Measurements from ENCODE around the gene PDE4B.

The PDE4B gene

DNA sequence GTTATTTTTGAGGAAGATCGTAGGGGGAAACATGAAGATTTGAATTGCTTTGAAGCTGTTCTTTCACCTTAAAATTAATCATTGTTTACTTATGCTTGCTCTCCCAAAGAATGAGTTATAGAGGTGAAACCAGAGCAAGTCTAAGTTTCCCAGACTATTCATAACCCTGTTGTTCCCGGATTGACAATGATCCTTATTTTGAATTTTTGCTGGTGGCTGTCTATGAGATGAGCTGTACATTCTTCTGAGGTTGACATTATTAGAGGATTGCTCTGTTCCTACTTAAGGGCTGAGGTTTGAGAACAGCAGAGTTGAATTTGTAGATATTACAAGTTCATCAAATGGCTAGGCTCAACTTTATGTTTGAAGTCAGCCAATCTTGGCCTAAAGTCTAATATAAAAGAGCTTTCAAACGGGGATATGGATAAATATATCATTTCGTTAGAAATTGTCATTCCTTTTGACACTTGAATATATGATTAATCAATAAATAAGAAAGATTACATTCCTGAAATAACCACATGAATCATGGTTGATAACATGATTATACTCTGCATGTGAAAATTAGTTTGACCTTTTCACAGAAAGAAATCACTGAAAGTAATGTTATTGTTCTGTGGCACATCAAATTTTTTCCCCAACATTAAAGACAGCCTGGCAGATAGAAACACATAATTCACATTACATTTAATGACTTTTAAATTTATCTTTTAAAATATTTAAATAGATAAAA, 19.1 kb upstream of the PDE4B start:
- H3K4me2 ChIP-seq (ENCODE audit: low read length), result no peak overlapping the region
- no peaks in the 10 kb centered on the region for H3K79me2 ChIP-seq (ENCODE audit: low read length)
- no peak overlapping the region for H3K4me3 ChIP-seq (ENCODE audit: low read length)
- TF ChIP-seq, protein P1, sequence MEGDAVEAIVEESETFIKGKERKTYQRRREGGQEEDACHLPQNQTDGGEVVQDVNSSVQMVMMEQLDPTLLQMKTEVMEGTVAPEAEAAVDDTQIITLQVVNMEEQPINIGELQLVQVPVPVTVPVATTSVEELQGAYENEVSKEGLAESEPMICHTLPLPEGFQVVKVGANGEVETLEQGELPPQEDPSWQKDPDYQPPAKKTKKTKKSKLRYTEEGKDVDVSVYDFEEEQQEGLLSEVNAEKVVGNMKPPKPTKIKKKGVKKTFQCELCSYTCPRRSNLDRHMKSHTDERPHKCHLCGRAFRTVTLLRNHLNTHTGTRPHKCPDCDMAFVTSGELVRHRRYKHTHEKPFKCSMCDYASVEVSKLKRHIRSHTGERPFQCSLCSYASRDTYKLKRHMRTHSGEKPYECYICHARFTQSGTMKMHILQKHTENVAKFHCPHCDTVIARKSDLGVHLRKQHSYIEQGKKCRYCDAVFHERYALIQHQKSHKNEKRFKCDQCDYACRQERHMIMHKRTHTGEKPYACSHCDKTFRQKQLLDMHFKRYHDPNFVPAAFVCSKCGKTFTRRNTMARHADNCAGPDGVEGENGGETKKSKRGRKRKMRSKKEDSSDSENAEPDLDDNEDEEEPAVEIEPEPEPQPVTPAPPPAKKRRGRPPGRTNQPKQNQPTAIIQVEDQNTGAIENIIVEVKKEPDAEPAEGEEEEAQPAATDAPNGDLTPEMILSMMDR (IDR thresholded peaks at IDR 0.05; ENCODE audit: low read depth, low read length), result no peak
- no peak for TF ChIP-seq EZH2phosphoT487 (IDR thresholded peaks at IDR 0.05; ENCODE audit: low read depth)
- H4K20me1 ChIP-seq (ENCODE audit: insufficient read depth, low read length), result no peaks in the 10 kb centered on the region
- H3K27ac ChIP-seq (ENCODE audit: low read length), result no peak overlapping the region
- H3K27me3 ChIP-seq (ENCODE audit: low read depth, low read length), result no peaks in the 10 kb centered on the region
- no peak overlapping the region for H2AFZ ChIP-seq (ENCODE audit: low read depth, low read length)
- no peaks in the 10 kb centered on the region for H3K4me1 ChIP-seq (ENCODE audit: low read length)
- H3K9ac ChIP-seq (ENCODE audit: low read length), result no peak overlapping the region
- H3K36me3 ChIP-seq (replicated peaks; ENCODE audit: low read depth, low read length), result no peaks in the 10 kb centered on the region
- no peaks in the 10 kb centered on the region for H3K9me3 ChIP-seq (ENCODE audit: insufficient read depth, low read length)

GRCh38 chr1:65788762-65789161, 3.9 kb upstream of the PDE4B start:
- no peak overlapping the region for H3K4me3 ChIP-seq (ENCODE audit: low read length)
- H3K9ac ChIP-seq (ENCODE audit: low read length), result no peak overlapping the region
- H2AFZ ChIP-seq (ENCODE audit: low read depth, low read length), result no peak overlapping the region
- no peaks in the 10 kb centered on the region for H3K27me3 ChIP-seq (ENCODE audit: low read depth, low read length)
- H3K27ac ChIP-seq (ENCODE audit: low read length), result no peak overlapping the region
- no peaks in the 10 kb centered on the region for H3K36me3 ChIP-seq (replicated peaks; ENCODE audit: low read depth, low read length)
- 0 out of 2 replicates have a peak, but pooled peaks cover 4% of the 10 kb centered on the region for H3K4me1 ChIP-seq (ENCODE audit: low read length)
- no peak for TF ChIP-seq EZH2phosphoT487 (IDR thresholded peaks at IDR 0.05; ENCODE audit: low read depth)
- TF ChIP-seq, protein P1 (IDR thresholded peaks at IDR 0.05; ENCODE audit: low read depth, low read length), result no peak
- no peaks in the 10 kb centered on the region for H3K79me2 ChIP-seq (ENCODE audit: low read length)
- H3K4me2 ChIP-seq (ENCODE audit: low read length), result no peak overlapping the region
- no peaks in the 10 kb centered on the region for H4K20me1 ChIP-seq (ENCODE audit: insufficient read depth, low read length)
- 0 out of 2 replicates have a peak, but pooled peaks cover 3% of the 10 kb centered on the region for H3K9me3 ChIP-seq (ENCODE audit: insufficient read depth, low read length)

DNA sequence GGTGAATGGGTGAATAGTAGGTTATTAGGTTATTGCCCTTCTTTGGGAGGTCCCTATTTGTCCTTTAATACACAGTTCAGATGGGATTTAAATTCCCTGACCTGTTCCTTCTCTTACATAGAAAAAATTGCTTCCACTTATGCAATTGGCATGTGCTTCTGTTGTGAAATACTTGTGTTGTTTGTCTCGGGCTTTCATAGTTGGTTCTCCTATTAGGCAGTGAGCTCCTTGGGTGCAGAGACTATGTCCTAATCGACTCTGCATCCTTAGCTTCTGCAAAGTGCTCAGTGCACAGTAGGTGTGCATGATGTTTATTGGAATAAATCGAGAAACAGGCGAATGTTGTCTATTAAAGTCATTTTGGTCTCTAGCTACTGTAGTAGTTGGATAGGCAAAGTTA, 1.3 kb upstream of the PDE4B start:
- Histone ChIP-seq H3K9ac (ENCODE audit: low read length) (no peak overlapping the region), H3K9me3 (ENCODE audit: insufficient read depth, low read length) (0 out of 2 replicates have a peak, but pooled peaks cover 3% of the 10 kb centered on the region), H3K4me2 (ENCODE audit: low read length) (no peak overlapping the region), H2AFZ (ENCODE audit: low read depth, low read length) (no peak overlapping the region), H3K4me3 (ENCODE audit: low read length) (no peak overlapping the region), H3K4me1 (ENCODE audit: low read length) (no peaks in the 10 kb centered on the region), H3K36me3 (replicated peaks; ENCODE audit: low read depth, low read length) (no peaks in the 10 kb centered on the region), H3K79me2 (ENCODE audit: low read length) (no peaks in the 10 kb centered on the region), H4K20me1 (ENCODE audit: insufficient read depth, low read length) (no peaks in the 10 kb centered on the region), H3K27me3 (ENCODE audit: low read depth, low read length) (no peaks in the 10 kb centered on the region), H3K27ac (ENCODE audit: low read length) (no peak overlapping the region)
- TF ChIP-seq, protein P1 (IDR thresholded peaks at IDR 0.05; ENCODE audit: low read depth, low read length), result no peak

- Histone ChIP-seq H4K20me1 (ENCODE audit: insufficient read depth, low read length) (no peaks in the 10 kb centered on the region), H3K9ac (ENCODE audit: low read length) (no peak overlapping the region), H3K27ac (ENCODE audit: low read length) (no peak overlapping the region), H3K9me3 (ENCODE audit: insufficient read depth, low read length) (0 out of 2 replicates have a peak, but pooled peaks cover 3% of the 10 kb centered on the region), H3K27me3 (ENCODE audit: low read depth, low read length) (no peaks in the 10 kb centered on the region), H3K4me2 (ENCODE audit: low read length) (no peak overlapping the region), H3K36me3 (replicated peaks; ENCODE audit: low read depth, low read length) (no peaks in the 10 kb centered on the region), H3K79me2 (ENCODE audit: low read length) (no peaks in the 10 kb centered on the region), H3K4me1 (ENCODE audit: low read length) (no peaks in the 10 kb centered on the region), H2AFZ (ENCODE audit: low read depth, low read length) (no peak overlapping the region), H3K4me3 (ENCODE audit: low read length) (no peak overlapping the region)
- TF ChIP-seq, protein P1 (IDR thresholded peaks at IDR 0.05; ENCODE audit: low read depth, low read length), result no peak
- TF ChIP-seq EZH2phosphoT487 (IDR thresholded peaks at IDR 0.05; ENCODE audit: low read depth), result no peak
Observed at GRCh38 chr1:65791801-65792668, 660 bp upstream of the PDE4B start.
